ENCODE measurements around the gene SERF1B.
"Not testable (repeated sequence)": the region's sequence is repeated elsewhere in the genome, so short reads cannot be mapped to it uniquely, and the experiment has no call there.

DNA sequence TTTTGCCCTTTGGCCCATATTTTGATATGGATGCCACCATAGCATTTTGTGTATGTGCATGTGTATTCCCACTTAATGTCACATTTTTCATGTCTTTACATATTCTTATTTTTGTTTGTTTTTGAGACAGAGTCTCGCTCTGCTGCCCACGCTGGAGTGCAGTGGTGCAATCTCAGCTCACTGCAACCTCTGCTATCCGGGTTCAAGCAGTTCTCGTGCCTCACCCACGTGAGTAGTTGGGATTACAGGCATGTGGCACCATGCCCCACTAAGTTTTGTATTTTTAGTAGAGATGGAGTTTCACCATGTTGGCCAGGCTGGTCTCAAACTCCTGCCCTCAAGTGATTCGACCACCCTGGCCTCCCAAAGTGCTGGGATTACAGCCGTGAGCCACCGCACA lies 52.6 kb downstream of the SERF1B start:
- not testable (repeated sequence) for TF ChIP-seq ZNF133, SP2, YY1, ZFP37 (tag by site-specific recombination; IDR thresholded peaks at IDR 0.05)
- TF ChIP-seq, protein P1, sequence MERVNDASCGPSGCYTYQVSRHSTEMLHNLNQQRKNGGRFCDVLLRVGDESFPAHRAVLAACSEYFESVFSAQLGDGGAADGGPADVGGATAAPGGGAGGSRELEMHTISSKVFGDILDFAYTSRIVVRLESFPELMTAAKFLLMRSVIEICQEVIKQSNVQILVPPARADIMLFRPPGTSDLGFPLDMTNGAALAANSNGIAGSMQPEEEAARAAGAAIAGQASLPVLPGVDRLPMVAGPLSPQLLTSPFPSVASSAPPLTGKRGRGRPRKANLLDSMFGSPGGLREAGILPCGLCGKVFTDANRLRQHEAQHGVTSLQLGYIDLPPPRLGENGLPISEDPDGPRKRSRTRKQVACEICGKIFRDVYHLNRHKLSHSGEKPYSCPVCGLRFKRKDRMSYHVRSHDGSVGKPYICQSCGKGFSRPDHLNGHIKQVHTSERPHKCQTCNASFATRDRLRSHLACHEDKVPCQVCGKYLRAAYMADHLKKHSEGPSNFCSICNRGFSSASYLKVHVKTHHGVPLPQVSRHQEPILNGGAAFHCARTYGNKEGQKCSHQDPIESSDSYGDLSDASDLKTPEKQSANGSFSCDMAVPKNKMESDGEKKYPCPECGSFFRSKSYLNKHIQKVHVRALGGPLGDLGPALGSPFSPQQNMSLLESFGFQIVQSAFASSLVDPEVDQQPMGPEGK (tag by site-specific recombination; IDR thresholded peaks at IDR 0.05): not testable (repeated sequence)

Measured in HEK293 (cell line).